WTC11 (cell line): ENCODE results near the gene RCAN2. TPM values are rescaled to one million over a fixed set of nuclear protein-coding genes. Genes with fewer than 3 reads are reported as not detected.

Source experiments
- ATAC-seq: fragments of 200-7000 bp; cut with Tn5 transposase; 2 replicates; pipeline ENCODE4 v1.10.0; 2021; ENCODE audit warnings: mild to moderate bottlenecking, moderate library complexity
- CTCF ChIA-PET: fragments of 300-600 bp; sonication (Branson Sonifier 250); formaldehyde crosslinking; loops from one replicate; lab custom pipeline; 2021; ENCODE audit warnings: antibody characterized with exemption; lab: Charles Lee
- POLR2A ChIA-PET: fragments of 350-600 bp; sonication (Branson Sonifier 250); formaldehyde crosslinking; loops from one replicate; lab custom pipeline; 2021; ENCODE audit warnings: antibody characterized with exemption; lab: Charles Lee
- DNase-seq: peaks from one replicate; pipeline ENCODE4 v3.0.0; 2021; ENCODE audit warnings: low spot score
- H3K27ac Mint-ChIP-seq: 2 replicates; pipeline ENCODE4 v1.8.0; 2021; ENCODE audit warnings: mixed read lengths
- H3K27me3 Mint-ChIP-seq: 2 replicates; pipeline ENCODE4 v1.8.0; 2021; ENCODE audit warnings: low read depth, mild to moderate bottlenecking, moderate library complexity, mixed read lengths
- H3K36me3 Mint-ChIP-seq: 2 replicates; pipeline ENCODE4 v1.8.0; 2021; ENCODE audit warnings: mixed read lengths
- H3K4me1 Mint-ChIP-seq: 2 replicates; pipeline ENCODE4 v1.8.0; 2022; ENCODE audit warnings: mixed read lengths
- H3K4me3 Mint-ChIP-seq: 2 replicates; pipeline ENCODE4 v1.8.0; 2021; ENCODE audit warnings: mild to moderate bottlenecking, moderate library complexity, mixed read lengths
- H3K9me3 Mint-ChIP-seq: 2 replicates; pipeline ENCODE4 v1.8.0; 2021; ENCODE audit warnings: mixed read lengths
- ESRRA ChIP-seq: sonication (generic); formaldehyde crosslinking; IDR thresholded peaks from 2 replicates; pipeline ENCODE4 v1.8.1; 2022; ENCODE audit warnings: mild to moderate bottlenecking, missing genetic modification reagents, borderline replicate concordance
- FOXP1 ChIP-seq: sonication (generic); formaldehyde crosslinking; IDR thresholded peaks from 2 replicates; pipeline ENCODE4 v1.8.0; 2022; ENCODE audit warnings: missing genetic modification reagents, mild to moderate bottlenecking, moderate library complexity, borderline replicate concordance
- NFE2L1 ChIP-seq: sonication (generic); formaldehyde crosslinking; IDR thresholded peaks from 2 replicates; pipeline ENCODE4 v1.8.1; 2023; ENCODE audit warnings: missing genetic modification reagents
- RELA ChIP-seq: sonication (generic); formaldehyde crosslinking; IDR thresholded peaks from 2 replicates; pipeline ENCODE4 v1.8.1; 2022; ENCODE audit warnings: missing genetic modification reagents, mild to moderate bottlenecking, borderline replicate concordance
- RORB ChIP-seq: fragments of 250-450 bp; sonication (Bioruptor Pico); IDR thresholded peaks from 2 replicates; pipeline ENCODE4 v1.9.0; 2021; ENCODE audit warnings: mild to moderate bottlenecking
- SP1 ChIP-seq: sonication (generic); formaldehyde crosslinking; conservative IDR thresholded peaks from 2 replicates; pipeline ENCODE4 v1.8.1; 2022; ENCODE audit warnings: missing genetic modification reagents
- ZBTB21 ChIP-seq: sonication (generic); formaldehyde crosslinking; IDR thresholded peaks from 2 replicates; pipeline ENCODE4 v1.8.1; 2023; ENCODE audit warnings: mild to moderate bottlenecking, missing genetic modification reagents, borderline replicate concordance
- ZNF138 ChIP-seq: sonication (generic); formaldehyde crosslinking; conservative IDR thresholded peaks from 2 replicates; pipeline ENCODE4 v1.8.1; 2022; ENCODE audit warnings: mild to moderate bottlenecking, moderate library complexity, missing genetic modification reagents
- ZNF219 ChIP-seq: sonication (generic); formaldehyde crosslinking; IDR thresholded peaks from 2 replicates; pipeline ENCODE4 v1.8.0; 2023; ENCODE audit warnings: missing genetic modification reagents, mild to moderate bottlenecking, borderline replicate concordance
- ZNF396 ChIP-seq: fragments of 250-450 bp; sonication (Bioruptor Pico); IDR thresholded peaks from 2 replicates; pipeline ENCODE4 v1.8.0; 2021; ENCODE audit warnings: mild to moderate bottlenecking, moderate library complexity, borderline replicate concordance
- ZNF423 ChIP-seq: fragments of 250-450 bp; sonication (Bioruptor Pico); IDR thresholded peaks from 2 replicates; pipeline ENCODE4 v2.1.2; 2022; ENCODE audit warnings: mild to moderate bottlenecking, moderate library complexity
- total RNA-seq: library from RNA; stranded (reverse); gene quantifications from 3 replicates; pipeline ENCODE4 v1.2.3, GENCODE V29; 2021
- TF ChIP-seq, protein P1 (sequence below): sonication (generic); formaldehyde crosslinking; IDR thresholded peaks from 2 replicates; pipeline ENCODE4 v1.8.1; 2022; ENCODE audit warnings: mild to moderate bottlenecking, missing genetic modification reagents, moderate library complexity, borderline replicate concordance
- TF ChIP-seq, protein P2 (sequence below): sonication (generic); formaldehyde crosslinking; IDR thresholded peaks from 2 replicates; pipeline ENCODE4 v1.8.1; 2023; ENCODE audit warnings: mild to moderate bottlenecking, moderate library complexity, missing genetic modification reagents
- TF ChIP-seq, protein P3 (sequence below): sonication (generic); formaldehyde crosslinking; IDR thresholded peaks from 2 replicates; pipeline ENCODE4 v1.8.0; 2022; ENCODE audit warnings: missing genetic modification reagents
- TF ChIP-seq, protein P4 (sequence below): fragments of 250-450 bp; sonication (Bioruptor Pico); IDR thresholded peaks from 2 replicates; pipeline ENCODE4 v1.9.0; 2021; ENCODE audit warnings: mild to moderate bottlenecking
- TF ChIP-seq, protein P5 (sequence below): sonication (generic); formaldehyde crosslinking; IDR thresholded peaks from 2 replicates; pipeline ENCODE4 v1.8.0; 2022; ENCODE audit warnings: mild to moderate bottlenecking, missing genetic modification reagents

RCAN2 gene
- total RNA-seq, 1 experiment from 2014 or later = 3.9 TPM

DNA sequence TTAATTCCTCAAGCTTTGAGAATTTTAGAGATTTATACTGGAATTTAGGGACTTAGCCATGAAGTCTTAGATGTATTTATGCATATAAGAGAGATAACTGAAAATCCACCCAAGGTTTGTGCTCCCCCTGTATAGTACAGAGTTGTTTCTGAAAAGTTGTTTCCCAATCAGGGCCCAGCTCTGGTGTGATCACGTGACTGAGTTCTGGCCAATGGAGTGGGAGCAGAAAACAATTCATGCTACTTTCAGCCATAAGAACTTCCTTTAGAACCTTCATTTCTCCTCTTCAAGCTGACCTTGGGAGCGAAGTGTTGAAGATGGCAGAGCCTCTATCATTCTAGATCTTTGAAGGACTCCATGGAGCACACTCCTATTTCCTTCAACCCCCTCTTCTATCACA, 151.0 kb downstream of the RCAN2 start:
- CTCF ChIA-PET = no interaction called here
- H3K4me1 Mint-ChIP-seq = 0 out of 2 replicates have a peak, but pooled peaks cover under 1% of the 10 kb centered on the region
- no peak overlapping the region for H3K4me3 Mint-ChIP-seq
- H3K9me3 Mint-ChIP-seq = peaks cover 6% of the 10 kb centered on the region; the same call in 1 of the 2 replicates
- ATAC-seq = no peak
- TF ChIP-seq, protein P1, sequence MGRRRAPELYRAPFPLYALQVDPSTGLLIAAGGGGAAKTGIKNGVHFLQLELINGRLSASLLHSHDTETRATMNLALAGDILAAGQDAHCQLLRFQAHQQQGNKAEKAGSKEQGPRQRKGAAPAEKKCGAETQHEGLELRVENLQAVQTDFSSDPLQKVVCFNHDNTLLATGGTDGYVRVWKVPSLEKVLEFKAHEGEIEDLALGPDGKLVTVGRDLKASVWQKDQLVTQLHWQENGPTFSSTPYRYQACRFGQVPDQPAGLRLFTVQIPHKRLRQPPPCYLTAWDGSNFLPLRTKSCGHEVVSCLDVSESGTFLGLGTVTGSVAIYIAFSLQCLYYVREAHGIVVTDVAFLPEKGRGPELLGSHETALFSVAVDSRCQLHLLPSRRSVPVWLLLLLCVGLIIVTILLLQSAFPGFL (CRISPR knock-in tag) = no peak
- TF ChIP-seq FOXP1 (CRISPR knock-in tag) (no peak), NFE2L1 (CRISPR knock-in tag) (no peak), ESRRA (CRISPR knock-in tag) (no peak), RORB (CRISPR knock-in tag) (no peak), ZNF219 (no peak), ZNF423 (CRISPR knock-in tag) (no peak), SP1 (no peak), ZNF138 (CRISPR knock-in tag) (no peak), ZBTB21 (CRISPR knock-in tag) (no peak), RELA (CRISPR knock-in tag) (no peak), ZNF396 (CRISPR knock-in tag) (no peak)
- TF ChIP-seq, protein P2, sequence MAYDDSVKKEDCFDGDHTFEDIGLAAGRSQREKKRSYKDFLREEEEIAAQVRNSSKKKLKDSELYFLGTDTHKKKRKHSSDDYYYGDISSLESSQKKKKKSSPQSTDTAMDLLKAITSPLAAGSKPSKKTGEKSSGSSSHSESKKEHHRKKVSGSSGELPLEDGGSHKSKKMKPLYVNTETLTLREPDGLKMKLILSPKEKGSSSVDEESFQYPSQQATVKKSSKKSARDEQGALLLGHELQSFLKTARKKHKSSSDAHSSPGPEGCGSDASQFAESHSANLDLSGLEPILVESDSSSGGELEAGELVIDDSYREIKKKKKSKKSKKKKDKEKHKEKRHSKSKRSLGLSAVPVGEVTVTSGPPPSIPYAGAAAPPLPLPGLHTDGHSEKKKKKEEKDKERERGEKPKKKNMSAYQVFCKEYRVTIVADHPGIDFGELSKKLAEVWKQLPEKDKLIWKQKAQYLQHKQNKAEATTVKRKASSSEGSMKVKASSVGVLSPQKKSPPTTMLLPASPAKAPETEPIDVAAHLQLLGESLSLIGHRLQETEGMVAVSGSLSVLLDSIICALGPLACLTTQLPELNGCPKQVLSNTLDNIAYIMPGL = no peak
- TF ChIP-seq, protein P3, sequence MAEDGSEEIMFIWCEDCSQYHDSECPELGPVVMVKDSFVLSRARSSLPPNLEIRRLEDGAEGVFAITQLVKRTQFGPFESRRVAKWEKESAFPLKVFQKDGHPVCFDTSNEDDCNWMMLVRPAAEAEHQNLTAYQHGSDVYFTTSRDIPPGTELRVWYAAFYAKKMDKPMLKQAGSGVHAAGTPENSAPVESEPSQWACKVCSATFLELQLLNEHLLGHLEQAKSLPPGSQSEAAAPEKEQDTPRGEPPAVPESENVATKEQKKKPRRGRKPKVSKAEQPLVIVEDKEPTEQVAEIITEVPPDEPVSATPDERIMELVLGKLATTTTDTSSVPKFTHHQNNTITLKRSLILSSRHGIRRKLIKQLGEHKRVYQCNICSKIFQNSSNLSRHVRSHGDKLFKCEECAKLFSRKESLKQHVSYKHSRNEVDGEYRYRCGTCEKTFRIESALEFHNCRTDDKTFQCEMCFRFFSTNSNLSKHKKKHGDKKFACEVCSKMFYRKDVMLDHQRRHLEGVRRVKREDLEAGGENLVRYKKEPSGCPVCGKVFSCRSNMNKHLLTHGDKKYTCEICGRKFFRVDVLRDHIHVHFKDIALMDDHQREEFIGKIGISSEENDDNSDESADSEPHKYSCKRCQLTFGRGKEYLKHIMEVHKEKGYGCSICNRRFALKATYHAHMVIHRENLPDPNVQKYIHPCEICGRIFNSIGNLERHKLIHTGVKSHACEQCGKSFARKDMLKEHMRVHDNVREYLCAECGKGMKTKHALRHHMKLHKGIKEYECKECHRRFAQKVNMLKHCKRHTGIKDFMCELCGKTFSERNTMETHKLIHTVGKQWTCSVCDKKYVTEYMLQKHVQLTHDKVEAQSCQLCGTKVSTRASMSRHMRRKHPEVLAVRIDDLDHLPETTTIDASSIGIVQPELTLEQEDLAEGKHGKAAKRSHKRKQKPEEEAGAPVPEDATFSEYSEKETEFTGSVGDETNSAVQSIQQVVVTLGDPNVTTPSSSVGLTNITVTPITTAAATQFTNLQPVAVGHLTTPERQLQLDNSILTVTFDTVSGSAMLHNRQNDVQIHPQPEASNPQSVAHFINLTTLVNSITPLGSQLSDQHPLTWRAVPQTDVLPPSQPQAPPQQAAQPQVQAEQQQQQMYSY (CRISPR knock-in tag) = no peak
- TF ChIP-seq, protein P4, sequence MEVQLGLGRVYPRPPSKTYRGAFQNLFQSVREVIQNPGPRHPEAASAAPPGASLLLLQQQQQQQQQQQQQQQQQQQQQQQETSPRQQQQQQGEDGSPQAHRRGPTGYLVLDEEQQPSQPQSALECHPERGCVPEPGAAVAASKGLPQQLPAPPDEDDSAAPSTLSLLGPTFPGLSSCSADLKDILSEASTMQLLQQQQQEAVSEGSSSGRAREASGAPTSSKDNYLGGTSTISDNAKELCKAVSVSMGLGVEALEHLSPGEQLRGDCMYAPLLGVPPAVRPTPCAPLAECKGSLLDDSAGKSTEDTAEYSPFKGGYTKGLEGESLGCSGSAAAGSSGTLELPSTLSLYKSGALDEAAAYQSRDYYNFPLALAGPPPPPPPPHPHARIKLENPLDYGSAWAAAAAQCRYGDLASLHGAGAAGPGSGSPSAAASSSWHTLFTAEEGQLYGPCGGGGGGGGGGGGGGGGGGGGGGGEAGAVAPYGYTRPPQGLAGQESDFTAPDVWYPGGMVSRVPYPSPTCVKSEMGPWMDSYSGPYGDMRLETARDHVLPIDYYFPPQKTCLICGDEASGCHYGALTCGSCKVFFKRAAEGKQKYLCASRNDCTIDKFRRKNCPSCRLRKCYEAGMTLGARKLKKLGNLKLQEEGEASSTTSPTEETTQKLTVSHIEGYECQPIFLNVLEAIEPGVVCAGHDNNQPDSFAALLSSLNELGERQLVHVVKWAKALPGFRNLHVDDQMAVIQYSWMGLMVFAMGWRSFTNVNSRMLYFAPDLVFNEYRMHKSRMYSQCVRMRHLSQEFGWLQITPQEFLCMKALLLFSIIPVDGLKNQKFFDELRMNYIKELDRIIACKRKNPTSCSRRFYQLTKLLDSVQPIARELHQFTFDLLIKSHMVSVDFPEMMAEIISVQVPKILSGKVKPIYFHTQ = no peak
- TF ChIP-seq, all 79 proteins: peak for 0
- Mint-ChIP-seq H3K27ac (no peak overlapping the region), H3K36me3 (no peaks in the 10 kb centered on the region), H3K27me3 (no peaks in the 10 kb centered on the region)
- POLR2A ChIA-PET = no interaction called here
- no peak for DNase-seq

DNA sequence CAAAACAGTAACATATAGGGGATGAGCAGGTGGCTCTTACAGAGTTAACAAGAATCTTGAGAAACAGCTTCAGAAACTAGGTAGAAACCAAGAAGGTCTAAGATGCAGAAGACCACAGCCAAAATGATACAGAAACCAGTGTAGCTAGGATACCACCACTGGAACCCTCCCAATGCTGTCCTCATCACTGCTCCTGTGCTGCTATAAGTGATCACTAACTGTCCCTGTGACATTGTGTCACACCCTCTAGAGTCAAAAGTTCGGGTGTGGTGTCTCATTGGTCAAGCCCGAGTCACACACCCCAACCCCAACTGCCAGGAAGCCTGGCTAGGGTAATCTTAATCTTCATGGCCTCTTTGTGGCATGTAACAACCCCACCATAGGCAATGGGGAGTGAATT, 153.1 kb downstream of the RCAN2 start:
- TF ChIP-seq, protein P5, sequence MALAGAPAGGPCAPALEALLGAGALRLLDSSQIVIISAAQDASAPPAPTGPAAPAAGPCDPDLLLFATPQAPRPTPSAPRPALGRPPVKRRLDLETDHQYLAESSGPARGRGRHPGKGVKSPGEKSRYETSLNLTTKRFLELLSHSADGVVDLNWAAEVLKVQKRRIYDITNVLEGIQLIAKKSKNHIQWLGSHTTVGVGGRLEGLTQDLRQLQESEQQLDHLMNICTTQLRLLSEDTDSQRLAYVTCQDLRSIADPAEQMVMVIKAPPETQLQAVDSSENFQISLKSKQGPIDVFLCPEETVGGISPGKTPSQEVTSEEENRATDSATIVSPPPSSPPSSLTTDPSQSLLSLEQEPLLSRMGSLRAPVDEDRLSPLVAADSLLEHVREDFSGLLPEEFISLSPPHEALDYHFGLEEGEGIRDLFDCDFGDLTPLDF = no peak
- no peak overlapping the region for H3K4me3 Mint-ChIP-seq
- ChIA-PET POLR2A (no interaction called here), CTCF (no interaction called here)
- ATAC-seq (no peak), DNase-seq (no peak)
- no peaks in the 10 kb centered on the region for H3K27me3 Mint-ChIP-seq
- H3K27ac Mint-ChIP-seq = no peak overlapping the region
- H3K4me1 Mint-ChIP-seq = peaks cover 10% of the 10 kb centered on the region
- no peaks in the 10 kb centered on the region for H3K36me3 Mint-ChIP-seq
- peaks cover 17% of the 10 kb centered on the region for H3K9me3 Mint-ChIP-seq
